ENCODE results near the gene LGALS14.
"Not testable (repeated sequence)": the region's sequence is repeated elsewhere in the genome, so short reads cannot be mapped to it uniquely, and the experiment has no call there.

The LGALS14 gene, protein sequence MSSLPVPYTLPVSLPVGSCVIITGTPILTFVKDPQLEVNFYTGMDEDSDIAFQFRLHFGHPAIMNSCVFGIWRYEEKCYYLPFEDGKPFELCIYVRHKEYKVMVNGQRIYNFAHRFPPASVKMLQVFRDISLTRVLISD

DNA sequence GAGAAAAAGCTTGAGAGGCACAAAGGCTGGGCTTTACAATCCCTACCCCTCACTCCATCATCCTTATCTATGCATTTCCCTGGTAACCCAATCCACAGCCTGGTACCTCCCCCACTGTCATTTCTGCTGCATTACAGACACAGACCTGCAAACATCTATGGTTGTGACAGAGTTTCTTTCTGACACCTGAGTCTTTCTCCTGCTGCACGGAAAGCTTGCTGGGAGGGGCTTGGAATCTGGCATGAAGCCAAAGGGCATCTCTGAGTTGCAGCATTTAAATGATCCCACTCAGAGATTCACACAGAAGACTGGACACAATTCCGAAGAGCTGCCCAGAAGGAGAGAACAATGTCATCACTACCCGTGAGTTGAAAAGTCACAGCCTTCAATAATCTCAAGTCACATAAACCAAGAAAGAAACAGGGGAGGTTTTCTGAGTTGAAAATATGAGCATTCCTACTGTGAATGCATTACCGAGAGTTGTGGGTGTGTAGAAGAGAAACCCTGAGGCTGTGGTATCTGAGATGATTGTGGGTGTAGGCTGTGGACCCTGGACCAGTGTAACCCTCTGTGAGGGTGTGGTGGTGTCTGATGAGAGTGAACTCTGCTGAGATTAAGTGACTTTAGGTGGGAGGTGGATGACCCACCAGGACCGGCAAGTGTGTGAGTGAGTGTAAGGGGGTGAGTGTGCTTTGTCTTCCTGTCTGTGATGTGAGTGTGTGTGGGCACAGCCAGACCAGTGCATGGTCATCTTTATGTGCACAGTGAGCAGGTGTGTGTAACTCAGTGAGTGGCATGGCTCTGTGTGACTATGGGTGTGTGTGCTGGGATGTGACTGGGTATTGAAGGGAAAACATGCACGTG lies at the start of gene LGALS14:
TSS of gene LGALS14 (plus strand) at position 301 of the 864 bp plus-strand sequence. CDS start at position 349, 48 bp downstream.
- no peak for TF ChIP-seq CTCF (IDR thresholded peaks at IDR 0.05; ENCODE audit: low read depth, low read length)
- no peak for DNase-seq (ENCODE audit: low read depth in 2 of 2)
- H3K4me3 ChIP-seq (replicated peaks in 1 of 2; ENCODE audit: low read depth in 2 of 2, low read length in 2 of 2), result no peak within 1 kb of the TSS

DNA sequence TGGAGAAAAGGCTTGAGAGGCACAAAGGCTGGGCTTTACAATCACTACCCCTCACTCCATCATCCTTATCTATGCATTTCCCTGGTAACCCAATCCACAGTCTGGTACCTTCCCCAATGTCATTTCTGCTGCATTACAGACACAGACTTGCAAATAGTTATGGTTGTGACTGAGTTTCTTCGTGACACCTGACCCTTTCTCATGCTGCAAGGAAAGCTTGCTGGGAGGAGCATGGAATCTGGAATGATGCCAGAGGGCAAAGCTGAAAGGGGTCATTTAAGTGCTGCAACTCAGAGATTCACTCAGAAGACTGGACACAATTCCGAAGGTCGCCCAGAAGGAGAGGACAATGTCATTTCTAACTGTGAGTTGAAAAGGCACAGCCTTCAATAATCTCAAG lies 48.7 kb upstream of the LGALS14 start, which contains the start of gene LGALS16:
TSS of gene LGALS16 (plus strand) at position 301 of the 400 bp plus-strand sequence. CDS start at position 350, 49 bp downstream.
- no peak for TF ChIP-seq CTCF (IDR thresholded peaks at IDR 0.05; ENCODE audit: low read depth, low read length)
- no peak for DNase-seq (ENCODE audit: low read depth in 2 of 2)
- H3K4me3 ChIP-seq (replicated peaks in 1 of 2; ENCODE audit: low read depth in 2 of 2, low read length in 2 of 2), result no peak within 1 kb of the TSS

DNA sequence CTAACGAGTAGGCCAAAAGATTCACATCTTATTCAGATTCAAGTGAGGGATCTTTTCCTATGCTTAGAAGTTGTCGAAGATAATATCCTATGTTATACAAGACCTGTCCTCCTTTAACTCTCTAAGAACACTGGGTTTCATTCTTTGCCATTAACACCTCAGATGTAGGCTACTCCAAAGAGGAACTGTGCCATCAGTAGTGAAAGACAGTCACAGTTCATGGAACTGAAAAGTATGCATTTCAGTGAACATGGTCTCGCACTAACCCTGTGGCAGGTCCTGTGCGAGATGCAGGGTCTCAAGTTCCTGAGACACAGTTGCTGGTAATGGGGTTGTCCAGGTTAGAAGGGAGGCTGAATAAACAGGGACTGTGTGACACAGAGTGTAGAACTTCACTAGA lies 44.5 kb upstream of the LGALS14 start:
- TF ChIP-seq CTCF (IDR thresholded peaks at IDR 0.05; ENCODE audit: low read depth, low read length), result no peak
- no peak overlapping the region for H3K4me3 ChIP-seq (replicated peaks in 1 of 2; ENCODE audit: low read depth in 2 of 2, low read length in 2 of 2)
- no peak for DNase-seq (ENCODE audit: low read depth in 2 of 2)

DNA sequence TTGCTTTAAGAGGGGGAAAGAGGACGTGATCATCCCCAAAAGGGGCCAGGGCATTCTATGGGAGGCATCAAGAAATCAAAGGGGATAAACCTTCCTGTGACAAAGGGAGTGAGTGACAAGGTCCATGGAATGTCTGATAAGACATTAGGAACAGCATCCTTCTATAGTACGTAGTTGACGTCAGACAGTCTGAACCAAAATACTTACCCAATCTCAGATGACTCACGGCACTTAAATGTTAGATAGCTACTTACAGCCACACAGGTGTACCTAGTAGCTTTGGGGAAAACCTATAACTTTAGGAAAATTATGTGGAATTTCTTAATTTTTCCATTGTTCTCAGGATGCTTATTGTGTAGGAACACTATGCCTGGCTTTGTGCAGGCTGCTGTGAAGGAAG lies 43.6 kb upstream of the LGALS14 start:
- DNase-seq (ENCODE audit: low read depth in 2 of 2), result no peak
- no peak for TF ChIP-seq CTCF (IDR thresholded peaks at IDR 0.05; ENCODE audit: low read depth, low read length)
- H3K4me3 ChIP-seq (replicated peaks in 1 of 2; ENCODE audit: low read depth in 2 of 2, low read length in 2 of 2), result no peak overlapping the region

GRCh38 chr19:39661565-39661964 lies 42.7 kb upstream of the LGALS14 start:
- no peak for TF ChIP-seq CTCF (IDR thresholded peaks at IDR 0.05; ENCODE audit: low read depth, low read length)
- DNase-seq (ENCODE audit: low read depth in 2 of 2), result no peak
- H3K4me3 ChIP-seq (replicated peaks in 1 of 2; ENCODE audit: low read depth in 2 of 2, low read length in 2 of 2), result no peak overlapping the region

DNA sequence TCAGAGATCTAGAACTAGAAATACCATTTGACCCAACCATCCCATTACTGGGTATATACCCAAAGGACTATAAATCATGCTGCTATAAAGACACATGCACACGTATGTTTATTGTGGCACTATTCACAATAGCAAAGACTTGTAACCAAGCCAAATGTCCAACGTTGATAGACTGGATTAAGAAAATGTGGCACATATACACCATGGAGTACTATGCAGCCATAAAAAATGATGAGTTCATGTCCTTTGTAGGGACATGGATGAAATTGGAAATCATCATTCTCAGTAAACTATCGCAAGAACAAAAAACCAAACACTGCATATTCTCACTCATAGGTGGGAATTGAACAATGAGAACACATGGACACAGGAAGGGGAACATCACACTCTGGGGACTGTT lies 34.4 kb upstream of the LGALS14 start:
- H3K4me3 ChIP-seq (replicated peaks in 1 of 2; ENCODE audit: low read depth in 2 of 2, low read length in 2 of 2); DNase-seq (ENCODE audit: low read depth in 2 of 2): not testable (repeated sequence)

DNA sequence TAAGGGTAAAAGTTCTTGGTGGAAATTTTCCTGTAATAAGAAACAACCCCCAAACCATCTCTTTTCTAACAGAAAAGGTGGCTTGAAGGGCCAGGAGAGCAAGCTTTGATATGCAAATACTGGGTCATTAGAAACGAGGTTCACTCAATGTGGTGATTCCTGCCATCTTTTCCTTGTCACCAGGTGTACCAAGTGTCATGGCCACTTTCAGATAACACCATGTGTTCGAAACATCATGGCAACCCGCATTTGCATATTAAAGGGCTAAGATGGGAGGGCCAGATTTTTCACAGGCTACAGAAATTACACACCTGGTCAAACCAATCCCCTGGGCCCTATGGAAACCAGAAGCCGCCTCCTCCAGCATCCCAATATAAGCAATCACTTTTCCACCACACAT lies 33.3 kb upstream of the LGALS14 start:
- no peak for TF ChIP-seq CTCF (IDR thresholded peaks at IDR 0.05; ENCODE audit: low read depth, low read length)
- H3K4me3 ChIP-seq (replicated peaks in 1 of 2; ENCODE audit: low read depth in 2 of 2, low read length in 2 of 2), result no peak overlapping the region
- no peak for DNase-seq (ENCODE audit: low read depth in 2 of 2)
